Skeletal muscle cell (primary cell): ENCODE data around the gene MPV17L2.

Source experiments
- DNase-seq: peaks from one replicate; pipeline ENCODE4 v3.0.0-alpha.2; 2010; ENCODE audit warnings: low read depth
- H3K4me3 ChIP-seq: 2 replicates; pipeline ENCODE4 v1.5.1; 2011; ENCODE audit warnings: low read depth, mild to moderate bottlenecking, control low read depth, low read length, moderate library complexity

MPV17L2 gene

DNA sequence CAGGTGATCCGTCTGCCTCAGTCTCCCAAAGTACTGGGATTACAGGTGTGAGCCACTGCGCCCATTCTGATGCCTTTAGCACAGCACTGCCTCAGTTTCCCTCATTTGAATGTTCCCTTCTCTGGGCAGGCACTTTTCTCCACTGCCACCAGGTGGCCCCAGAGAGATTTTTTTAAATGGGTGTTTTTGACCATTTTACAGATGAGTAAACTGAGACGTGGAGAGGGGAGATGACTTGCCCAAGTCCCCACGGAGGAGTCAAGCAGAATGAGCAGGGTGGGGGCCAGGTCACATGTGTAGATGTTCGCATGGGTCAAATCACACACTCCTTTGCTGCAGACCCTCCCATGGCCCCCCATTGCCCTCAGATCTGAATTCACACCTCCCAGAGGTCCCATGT lies 36.5 kb downstream of the MPV17L2 start:
- no peak overlapping the region for H3K4me3 ChIP-seq
- no peak for DNase-seq

DNA sequence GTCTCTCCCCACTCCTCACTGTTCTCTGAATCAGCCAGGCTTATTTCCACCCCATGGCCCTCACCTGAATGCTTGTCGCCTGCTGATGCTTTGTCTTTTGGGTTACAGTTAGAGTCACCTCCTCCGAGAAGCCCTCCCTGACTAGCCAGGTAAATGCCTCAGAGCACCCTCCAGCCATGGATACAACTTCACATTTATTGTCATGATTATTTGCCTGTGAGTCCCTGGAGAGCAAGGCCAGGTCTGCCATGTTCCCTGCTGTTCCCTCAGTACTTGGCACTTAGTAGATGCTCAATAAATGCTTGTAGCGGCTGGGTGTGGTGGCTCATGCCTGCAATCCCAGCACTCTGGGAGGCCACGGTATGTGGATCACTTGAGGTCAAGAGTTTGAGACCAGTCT lies 36.9 kb downstream of the MPV17L2 start:
- no peak for DNase-seq
- H3K4me3 ChIP-seq, result no peak overlapping the region

DNA sequence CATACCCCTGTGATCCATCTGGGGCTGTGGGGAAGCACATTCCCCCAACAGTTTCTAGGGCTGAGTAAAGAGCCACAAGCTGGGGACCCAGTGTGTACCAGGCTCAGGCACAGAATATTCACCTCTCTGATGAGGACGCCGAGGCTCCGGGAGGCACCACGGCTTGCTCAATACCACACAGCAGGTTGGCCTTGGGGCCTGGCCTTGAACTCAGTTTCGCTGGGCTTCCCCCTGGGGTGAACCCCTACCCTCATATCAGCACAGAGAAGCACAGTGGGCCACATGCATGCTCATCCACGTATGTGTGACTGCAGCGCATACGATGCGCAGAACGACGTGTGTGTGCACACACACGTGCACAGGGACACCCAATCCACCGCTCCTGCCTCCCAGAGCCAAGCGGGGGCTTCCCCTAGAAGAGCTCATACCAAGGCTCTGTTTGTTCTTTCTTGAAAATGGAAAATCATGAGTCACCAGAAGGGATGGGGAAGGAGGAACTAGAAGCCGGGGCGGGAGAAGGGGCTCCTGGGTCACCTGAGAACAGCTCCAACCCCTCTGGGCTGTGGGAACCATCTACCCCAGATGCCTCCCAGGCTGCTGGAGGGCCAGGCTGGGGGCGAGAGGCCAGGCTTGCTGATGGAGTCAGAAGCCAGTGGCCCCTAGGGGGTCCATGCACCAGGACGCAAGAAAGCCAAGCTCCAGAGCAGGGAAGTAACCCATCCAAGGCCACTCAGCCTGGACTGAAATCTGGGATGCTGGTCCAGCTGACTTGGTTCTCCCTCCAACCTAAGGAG lies 38.1 kb downstream of the MPV17L2 start:
- DNase-seq, result no peak
- H3K4me3 ChIP-seq, result no peak overlapping the region

DNA sequence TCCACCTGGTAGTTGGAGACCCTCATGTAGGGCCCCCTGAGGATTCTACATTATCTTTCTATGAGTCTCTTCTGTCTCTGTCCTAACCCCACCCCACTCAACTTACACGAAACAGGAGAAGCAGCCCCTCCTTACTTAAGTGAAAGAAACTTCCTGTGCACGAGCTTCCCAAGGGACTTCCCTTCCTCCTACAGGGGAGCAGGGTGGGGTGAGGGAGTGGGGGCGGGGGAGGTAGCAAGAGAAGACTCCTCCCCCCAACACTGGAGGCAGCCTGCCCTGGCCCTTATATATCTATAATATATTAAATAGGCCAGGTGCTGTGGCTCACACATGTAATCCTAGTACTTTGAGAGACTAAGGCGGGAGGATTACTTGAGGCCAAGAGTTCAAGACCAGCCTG lies 38.8 kb downstream of the MPV17L2 start:
- no peak for DNase-seq
- no peak overlapping the region for H3K4me3 ChIP-seq

DNA sequence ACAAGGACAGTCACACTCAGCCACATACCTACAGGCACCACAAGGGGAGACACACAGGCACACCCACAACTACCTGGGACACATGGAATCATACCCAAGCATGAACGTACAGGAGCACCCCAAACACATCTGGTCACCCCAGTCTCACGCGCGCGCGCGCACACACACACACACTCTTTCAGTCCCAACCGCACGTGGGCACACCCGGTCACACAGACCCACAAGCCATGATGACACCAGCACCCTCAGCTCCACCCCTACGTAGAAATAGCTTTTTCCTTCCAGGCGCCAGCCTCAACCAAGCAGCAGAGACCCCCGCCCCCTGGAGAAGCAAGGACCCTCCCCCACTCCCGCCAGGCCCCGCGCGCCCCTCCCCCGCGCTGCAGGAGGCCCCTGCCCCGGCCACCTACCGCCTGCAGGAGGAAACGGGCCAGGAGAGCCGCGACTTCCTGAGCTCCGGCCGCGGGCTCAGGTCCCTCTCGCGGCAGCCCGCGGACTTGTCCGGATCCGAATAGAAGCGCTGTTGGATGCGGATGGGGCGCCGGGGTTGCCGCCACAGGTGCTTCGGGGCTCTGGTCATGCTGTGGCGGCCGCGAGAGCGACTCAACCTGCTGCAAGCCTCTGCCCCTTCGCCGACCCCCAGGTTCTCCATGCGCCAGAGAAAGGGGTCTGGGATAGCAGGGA lies 39.7 kb downstream of the MPV17L2 start:
- DNase-seq, result no peak
- H3K4me3 ChIP-seq, result no peak overlapping the region

DNA sequence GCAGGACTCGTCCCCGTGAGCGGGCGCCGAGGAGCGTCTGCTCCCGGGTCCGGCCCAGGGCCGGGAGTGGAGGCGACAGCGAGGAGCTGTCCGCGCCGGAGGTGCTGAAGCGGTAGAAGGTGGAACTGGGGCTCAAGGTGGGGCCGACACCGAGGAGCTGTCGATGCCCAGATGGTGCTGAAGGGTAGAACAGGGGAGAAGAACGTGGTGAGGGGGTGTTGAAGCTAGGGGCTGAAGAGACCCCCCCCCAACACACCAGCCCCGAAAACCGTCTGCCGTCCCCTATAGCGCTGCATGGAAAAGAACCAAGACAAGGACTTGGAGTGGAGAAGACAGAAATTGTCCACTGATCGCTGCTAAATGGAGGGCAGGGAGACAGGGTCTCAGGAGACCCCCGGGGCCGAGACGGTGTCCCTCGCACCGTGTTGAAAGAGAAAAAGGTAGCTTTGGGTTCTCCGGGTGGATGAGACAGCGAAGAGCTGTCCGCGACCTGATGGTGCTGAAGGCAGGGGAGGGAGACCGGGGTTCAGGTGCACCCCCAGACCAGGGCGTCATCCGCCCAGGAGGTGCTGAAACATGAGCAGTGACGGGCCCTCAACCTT lies 40.3 kb downstream of the MPV17L2 start:
- no peak for DNase-seq
- no peak overlapping the region for H3K4me3 ChIP-seq

DNA sequence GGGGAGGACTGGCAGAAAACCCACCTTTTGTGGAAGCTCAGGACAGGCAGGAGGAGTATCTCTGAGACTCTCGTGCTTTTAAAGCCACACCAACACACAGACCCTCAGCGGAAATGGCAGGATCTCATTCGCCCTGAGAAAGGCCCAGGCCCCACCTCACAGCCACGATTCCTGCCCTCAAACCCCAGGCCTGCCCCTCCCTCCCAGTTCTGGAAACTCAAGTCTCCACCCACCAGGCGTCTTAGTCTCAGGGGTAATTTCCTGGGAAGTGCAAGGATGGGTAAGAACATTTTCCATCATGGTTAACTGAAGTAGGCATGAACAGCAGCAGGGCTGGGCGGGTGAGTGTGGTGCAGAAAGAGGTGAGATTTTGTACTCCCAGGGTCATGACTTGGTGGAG lies 41.2 kb downstream of the MPV17L2 start:
- no peak overlapping the region for H3K4me3 ChIP-seq
- no peak for DNase-seq

DNA sequence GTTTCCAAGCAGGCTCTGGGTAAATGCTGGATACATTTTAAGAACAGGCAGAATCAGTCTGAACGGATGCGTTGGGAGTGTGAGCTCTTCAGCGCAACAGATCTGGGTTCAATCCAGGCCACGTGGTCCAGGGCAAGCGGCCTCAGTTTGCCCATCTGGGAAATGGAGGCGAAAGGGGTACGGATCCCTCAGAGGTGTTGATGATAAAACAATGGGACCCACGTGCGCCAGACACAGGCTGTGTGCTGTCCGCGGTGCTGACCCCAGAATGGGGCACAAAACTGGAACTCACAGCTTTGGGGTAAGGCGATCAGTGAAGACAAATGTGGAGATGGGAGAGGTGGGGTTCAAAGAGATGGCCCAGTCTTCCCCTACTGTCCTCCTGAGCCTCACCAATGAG lies 46.3 kb downstream of the MPV17L2 start:
- no peak overlapping the region for H3K4me3 ChIP-seq
- DNase-seq, result no peak

DNA sequence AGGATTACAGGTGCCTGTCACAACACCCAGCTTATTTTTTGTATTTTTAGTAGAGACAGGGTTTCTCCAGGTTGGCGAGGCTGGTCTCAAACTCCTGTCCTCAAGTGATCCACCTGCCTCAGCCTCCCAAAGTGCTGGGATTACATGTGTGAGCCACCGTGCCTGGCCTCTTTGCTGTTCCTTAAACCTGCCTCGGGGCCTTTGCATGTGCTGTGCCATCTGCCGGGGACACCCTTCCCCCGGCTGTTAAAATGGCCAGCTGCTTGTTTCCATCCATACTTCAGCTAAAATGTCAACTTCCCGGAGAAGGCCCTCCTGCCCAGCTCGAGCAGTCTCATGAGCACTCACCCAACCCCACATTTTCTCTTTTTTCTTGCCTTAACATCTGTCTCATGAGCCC lies 52.3 kb downstream of the MPV17L2 start:
- H3K4me3 ChIP-seq, result no peak overlapping the region
- DNase-seq, result no peak
